GDM1 (cell line): ENCODE data around the gene SHC2.
"Not testable (repeated sequence)": the region's sequence is repeated elsewhere in the genome, so short reads cannot be mapped to it uniquely, and the experiment has no call there.

ENCODE experiments used
- DNase-seq: peaks from one replicate; lab custom pipeline; 2025; lab: John Stamatoyannopoulos, UW

Gene SHC2

GRCh38 chr19:491146-491741 is 30.4 kb upstream of the SHC2 start:
- no peak for DNase-seq

- DNase-seq, result no peak
Observed at GRCh38 chr19:489418-490196, 28.8 kb upstream of the SHC2 start.

GRCh38 chr19:488505-489417 is 27.9 kb upstream of the SHC2 start:
- peak; percentile 92 for DNase-seq

GRCh38 chr19:485583-486236 is 24.9 kb upstream of the SHC2 start:
- no peak for DNase-seq

GRCh38 chr19:485077-485476 is 24.2 kb upstream of the SHC2 start:
- no peak for DNase-seq

GRCh38 chr19:484494-484893 is 23.7 kb upstream of the SHC2 start:
- no peak for DNase-seq

- no peak for DNase-seq
Observed at GRCh38 chr19:483332-484072, 22.7 kb upstream of the SHC2 start.

GRCh38 chr19:482186-483041 is 21.6 kb upstream of the SHC2 start:
- no peak for DNase-seq

- DNase-seq, result not testable (repeated sequence)
Observed at GRCh38 chr19:481100-481499, 20.3 kb upstream of the SHC2 start.

GRCh38 chr19:480016-480855 is 19.4 kb upstream of the SHC2 start:
- DNase-seq, result peak; percentile 43

- no peak for DNase-seq
Observed at GRCh38 chr19:478976-479375, 18.1 kb upstream of the SHC2 start.

GRCh38 chr19:478236-478903 is 17.5 kb upstream of the SHC2 start:
- no peak for DNase-seq

- no peak for DNase-seq
Observed at GRCh38 chr19:475360-475759, 14.5 kb upstream of the SHC2 start.

GRCh38 chr19:474126-475078 is 13.6 kb upstream of the SHC2 start:
- DNase-seq, result no peak

- no peak for DNase-seq
Observed at GRCh38 chr19:472005-472858, 11.4 kb upstream of the SHC2 start.

- no peak for DNase-seq
Observed at GRCh38 chr19:470701-471100, 9.9 kb upstream of the SHC2 start.

- no peak for DNase-seq
Observed at GRCh38 chr19:469833-470232, 9.0 kb upstream of the SHC2 start.
